ENCODE data around the gene KIF6.

DNA sequence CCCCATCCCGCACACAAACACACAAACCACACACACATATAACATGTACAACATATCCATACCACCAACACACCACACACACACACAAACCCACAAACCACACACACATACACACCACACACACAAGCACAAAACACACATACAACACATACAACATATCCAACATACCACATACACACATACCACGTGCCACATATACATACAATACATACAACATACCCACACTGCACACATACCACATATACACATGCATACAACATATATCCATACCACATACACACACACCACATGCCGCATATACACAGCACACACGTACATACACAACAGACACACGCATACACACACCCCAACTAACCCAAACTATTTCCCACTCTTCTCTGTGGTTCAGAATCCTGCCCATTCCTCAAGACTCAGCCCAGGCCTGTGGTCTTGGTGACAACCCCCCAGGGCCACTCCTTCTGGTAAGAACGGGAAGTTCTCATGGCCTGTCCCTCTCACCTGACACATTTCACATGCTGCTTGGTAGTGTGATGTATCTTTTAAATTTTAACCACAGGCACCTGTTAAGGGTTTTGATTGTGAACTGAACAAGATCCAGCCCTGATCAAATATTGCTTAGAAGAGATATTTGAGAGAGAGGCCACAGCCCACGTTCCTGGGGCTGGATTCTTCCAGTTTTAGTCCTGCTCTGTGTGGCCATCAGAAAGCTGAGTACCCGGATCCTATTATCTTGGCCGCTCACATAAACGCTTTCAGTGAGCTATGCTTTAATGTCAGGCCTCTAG lies 346.8 kb downstream of the KIF6 start:
- TF ChIP-seq, protein P1, sequence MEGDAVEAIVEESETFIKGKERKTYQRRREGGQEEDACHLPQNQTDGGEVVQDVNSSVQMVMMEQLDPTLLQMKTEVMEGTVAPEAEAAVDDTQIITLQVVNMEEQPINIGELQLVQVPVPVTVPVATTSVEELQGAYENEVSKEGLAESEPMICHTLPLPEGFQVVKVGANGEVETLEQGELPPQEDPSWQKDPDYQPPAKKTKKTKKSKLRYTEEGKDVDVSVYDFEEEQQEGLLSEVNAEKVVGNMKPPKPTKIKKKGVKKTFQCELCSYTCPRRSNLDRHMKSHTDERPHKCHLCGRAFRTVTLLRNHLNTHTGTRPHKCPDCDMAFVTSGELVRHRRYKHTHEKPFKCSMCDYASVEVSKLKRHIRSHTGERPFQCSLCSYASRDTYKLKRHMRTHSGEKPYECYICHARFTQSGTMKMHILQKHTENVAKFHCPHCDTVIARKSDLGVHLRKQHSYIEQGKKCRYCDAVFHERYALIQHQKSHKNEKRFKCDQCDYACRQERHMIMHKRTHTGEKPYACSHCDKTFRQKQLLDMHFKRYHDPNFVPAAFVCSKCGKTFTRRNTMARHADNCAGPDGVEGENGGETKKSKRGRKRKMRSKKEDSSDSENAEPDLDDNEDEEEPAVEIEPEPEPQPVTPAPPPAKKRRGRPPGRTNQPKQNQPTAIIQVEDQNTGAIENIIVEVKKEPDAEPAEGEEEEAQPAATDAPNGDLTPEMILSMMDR (IDR thresholded peaks at IDR 0.05): no peak
- TF ChIP-seq POLR2A (IDR thresholded peaks at IDR 0.05): no peak
